ENCODE data around the gene PRDM16. TPM values are rescaled to one million over a fixed set of nuclear protein-coding genes. Genes with fewer than 3 reads are reported as not detected.

PRDM16 gene
- total and polyA plus RNA-seq, 4 donors: 0.05 to 0.67 (median 0.19) TPM

- H3K9me3 ChIP-seq (ENCODE audit: control insufficient read depth in 4 of 4, low read length in 3 of 4): no peaks in the 10 kb centered on the region
- TF ChIP-seq EGR1 (IDR thresholded peaks at IDR 0.05; ENCODE audit: low read depth in 2 of 2): no peak
- no peak for TF ChIP-seq NR2F2 (IDR thresholded peaks at IDR 0.05)
- no peak for TF ChIP-seq CTCF (IDR thresholded peaks at IDR 0.05; ENCODE audit: low read depth, low read length, missing input control)
- no peak for TF ChIP-seq HNF4A (conservative IDR thresholded peaks at IDR 0.05)
- TF ChIP-seq FOXA1 (IDR thresholded peaks at IDR 0.05): no peak
- no peak for TF ChIP-seq SP1 (IDR thresholded peaks at IDR 0.05)
- H3K9ac ChIP-seq (ENCODE audit: low read depth in 1 of 2, low read length in 2 of 2): no peak overlapping the region
- no peaks in the 10 kb centered on the region for H3K27me3 ChIP-seq (ENCODE audit: control insufficient read depth in 4 of 4, insufficient read depth in 4 of 4, low read length in 3 of 4)
- H3K4me3 ChIP-seq (ENCODE audit: low read depth in 1 of 3, low read length in 3 of 3): no peak overlapping the region
- H3K27ac ChIP-seq (ENCODE audit: low read depth in 1 of 2, low read length in 2 of 2): no peak overlapping the region
- H3K4me1 ChIP-seq (ENCODE audit: control insufficient read depth in 4 of 4, insufficient read depth in 4 of 4, low read length in 3 of 4): no peaks in the 10 kb centered on the region
- WGBS: 84% methylated on average over 17 of the region's 17 CpGs
- DNase-seq (ENCODE audit: low spot score): no peak
- H3K36me3 ChIP-seq (ENCODE audit: control insufficient read depth in 4 of 4, insufficient read depth in 3 of 4, low read depth in 1 of 4, low read length in 3 of 4): no peaks in the 10 kb centered on the region
Measured at GRCh38 chr1:3405974-3406867, 337.2 kb downstream of the PRDM16 start.

- Histone ChIP-seq H3K4me1 (ENCODE audit: control insufficient read depth in 4 of 4, insufficient read depth in 4 of 4, low read length in 3 of 4) (no peaks in the 10 kb centered on the region), H3K9me3 (ENCODE audit: control insufficient read depth in 4 of 4, low read length in 3 of 4) (no peaks in the 10 kb centered on the region), H3K36me3 (ENCODE audit: control insufficient read depth in 4 of 4, insufficient read depth in 3 of 4, low read depth in 1 of 4, low read length in 3 of 4) (no peaks in the 10 kb centered on the region), H3K27ac (ENCODE audit: low read depth in 1 of 2, low read length in 2 of 2) (no peak overlapping the region), H3K4me3 (ENCODE audit: low read depth in 1 of 3, low read length in 3 of 3) (no peak overlapping the region), H3K9ac (ENCODE audit: low read depth in 1 of 2, low read length in 2 of 2) (no peak overlapping the region), H3K27me3 (ENCODE audit: control insufficient read depth in 4 of 4, insufficient read depth in 4 of 4, low read length in 3 of 4) (no peaks in the 10 kb centered on the region)
- WGBS: 83% methylated on average over 12 of the region's 12 CpGs
- TF ChIP-seq EGR1 (IDR thresholded peaks at IDR 0.05; ENCODE audit: low read depth in 2 of 2) (no peak), ZBTB33 (IDR thresholded peaks at IDR 0.05) (no peak), CTCF (IDR thresholded peaks at IDR 0.05; ENCODE audit: low read depth, low read length, missing input control) (no peak), FOXA1 (IDR thresholded peaks at IDR 0.05) (no peak), JUND (IDR thresholded peaks at IDR 0.05) (no peak), ATF3 (IDR thresholded peaks at IDR 0.05) (no peak), HNF4A (conservative IDR thresholded peaks at IDR 0.05) (no peak), RXRA (IDR thresholded peaks at IDR 0.05) (no peak), SP1 (IDR thresholded peaks at IDR 0.05) (no peak), FOXA2 (IDR thresholded peaks at IDR 0.05) (no peak), HNF4G (IDR thresholded peaks at IDR 0.05) (no peak), GABPA (IDR thresholded peaks at IDR 0.05 in 1 of 2, conservative IDR thresholded peaks at IDR 0.05 in 1 of 2) (no peak), YY1 (IDR thresholded peaks at IDR 0.05) (no peak), NR2F2 (IDR thresholded peaks at IDR 0.05) (no peak)
- no peak for DNase-seq (ENCODE audit: low spot score)
Measured at GRCh38 chr1:3407021-3407420, 338.0 kb downstream of the PRDM16 start.
